SHP77 treated with DMSO at 0.1 percent for 48 hours (cell line): Measurements from ENCODE around the gene KCNK1.

ENCODE experiments used
- DNase-seq: peaks from one replicate; lab custom pipeline; 2025; lab: John Stamatoyannopoulos, UW

The KCNK1 gene

GRCh38 chr1:233636503-233636877 lies 22.6 kb downstream of the KCNK1 start:
- no peak for DNase-seq

GRCh38 chr1:233638513-233638912 lies 24.6 kb downstream of the KCNK1 start:
- DNase-seq: no peak

- no peak for DNase-seq
These were observed 25.7 kb downstream of the KCNK1 start for GRCh38 chr1:233639611-233640010.

- no peak for DNase-seq
These were observed 26.3 kb downstream of the KCNK1 start for GRCh38 chr1:233640179-233640578.

GRCh38 chr1:233641029-233641428 lies 27.1 kb downstream of the KCNK1 start:
- DNase-seq: no peak

GRCh38 chr1:233647073-233647472 lies 33.2 kb downstream of the KCNK1 start:
- DNase-seq: no peak

- DNase-seq: no peak
These were observed 33.7 kb downstream of the KCNK1 start for GRCh38 chr1:233647636-233648035.

GRCh38 chr1:233651061-233651460 lies 37.2 kb downstream of the KCNK1 start:
- no peak for DNase-seq

- no peak for DNase-seq
These were observed 37.8 kb downstream of the KCNK1 start for GRCh38 chr1:233651563-233652233.

GRCh38 chr1:233652526-233652925 lies 38.6 kb downstream of the KCNK1 start:
- no peak for DNase-seq

GRCh38 chr1:233654658-233655280 lies 40.9 kb downstream of the KCNK1 start:
- DNase-seq: no peak

- DNase-seq: no peak
These were observed 41.4 kb downstream of the KCNK1 start for GRCh38 chr1:233655301-233655740.

GRCh38 chr1:233656032-233656635 lies 42.2 kb downstream of the KCNK1 start:
- no peak for DNase-seq

- DNase-seq: no peak
These were observed 42.8 kb downstream of the KCNK1 start for GRCh38 chr1:233656687-233657086.

- no peak for DNase-seq
These were observed 43.6 kb downstream of the KCNK1 start for GRCh38 chr1:233657466-233657865.

GRCh38 chr1:233659495-233659894 lies 45.6 kb downstream of the KCNK1 start:
- no peak for DNase-seq

GRCh38 chr1:233661376-233662159 lies 47.7 kb downstream of the KCNK1 start:
- DNase-seq: no peak

- no peak for DNase-seq
These were observed 48.8 kb downstream of the KCNK1 start for GRCh38 chr1:233662575-233663304.

- DNase-seq: no peak
These were observed 50.3 kb downstream of the KCNK1 start for GRCh38 chr1:233664253-233664652.

GRCh38 chr1:233664804-233665574 lies 51.1 kb downstream of the KCNK1 start:
- DNase-seq: no peak

- no peak for DNase-seq
These were observed 51.8 kb downstream of the KCNK1 start for GRCh38 chr1:233665575-233666270.
